Parathyroid adenoma (tissue), 2 donors: ENCODE data around the gene LGALS3BP.

Experiments used
- H2AFZ ChIP-seq: fragments of 300-600 bp; sonication (generic); one replicate; pipeline ENCODE4 v1.7.0; 2017; ENCODE audit warnings: antibody characterized with exemption, mild to moderate bottlenecking
- H3K27ac ChIP-seq: fragments of 300-600 bp; sonication (generic); one replicate; pipeline ENCODE4 v1.7.0; 2017
- H3K27me3 ChIP-seq: fragments of 300-600 bp; sonication (generic); one replicate; pipeline ENCODE4 v1.7.0; 2017; ENCODE audit warnings: low read length; ENCODE audit not compliant: control insufficient read depth, insufficient read depth
- H3K36me3 ChIP-seq: fragments of 300-600 bp; sonication (generic); one replicate; pipeline ENCODE4 v1.7.0; 2017; ENCODE audit warnings: low read length; ENCODE audit not compliant: control insufficient read depth, insufficient read depth
- H3K4me1 ChIP-seq: fragments of 300-600 bp; sonication (generic); one replicate; pipeline ENCODE4 v1.7.0; 2017; ENCODE audit warnings: control low read depth
- H3K4me2 ChIP-seq: fragments of 300-600 bp; sonication (generic); one replicate; pipeline ENCODE4 v1.7.0; 2017; ENCODE audit warnings: low read length
- H3K4me3 ChIP-seq: fragments of 300-600 bp; sonication (generic); one replicate; pipeline ENCODE4 v1.7.0; 2017; ENCODE audit warnings: low read depth, low read length
- H3K79me2 ChIP-seq: fragments of 300-600 bp; sonication (generic); one replicate; pipeline ENCODE4 v1.7.0; 2017; ENCODE audit warnings: control low read depth
- H3K9ac ChIP-seq: fragments of 300-600 bp; sonication (generic); one replicate; pipeline ENCODE4 v1.7.0; 2017; ENCODE audit warnings: mild to moderate bottlenecking
- H3K9me3 ChIP-seq: fragments of 300-600 bp; sonication (generic); one replicate; pipeline ENCODE4 v1.7.0; 2017; ENCODE audit warnings: low read length; ENCODE audit not compliant: control insufficient read depth
- CTCF ChIP-seq: fragments of 300-600 bp; sonication (generic); IDR thresholded peaks from one replicate; pipeline ENCODE4 v1.7.0; 2017; ENCODE audit warnings: antibody characterized with exemption, mild to moderate bottlenecking
- donor health status: primary hyperparathyroidism.

LGALS3BP gene

GRCh38 chr17:79011451-79012147 lies 31.9 kb upstream of the LGALS3BP start:
- H3K36me3 ChIP-seq: no peaks in the 10 kb centered on the region
- H2AFZ ChIP-seq: no peak overlapping the region
- H3K4me1 ChIP-seq: peaks cover 20% of the 10 kb centered on the region
- no peaks in the 10 kb centered on the region for H3K27me3 ChIP-seq
- no peak for TF ChIP-seq CTCF
- no peak overlapping the region for H3K27ac ChIP-seq
- no peak overlapping the region for H3K4me2 ChIP-seq
- H3K9me3 ChIP-seq: no peaks in the 10 kb centered on the region
- peaks cover 33% of the 10 kb centered on the region for H3K79me2 ChIP-seq
- H3K9ac ChIP-seq: no peak overlapping the region
- H3K4me3 ChIP-seq: no peak overlapping the region

- Histone ChIP-seq H3K27ac (peak overlapping the region; percentile 76), H3K36me3 (no peaks in the 10 kb centered on the region), H3K9me3 (no peaks in the 10 kb centered on the region), H3K4me3 (peak overlapping the region; percentile 74), H3K4me2 (peak overlapping the region; percentile 91), H3K4me1 (peaks cover 28% of the 10 kb centered on the region), H3K27me3 (no peaks in the 10 kb centered on the region), H3K9ac (peak overlapping the region; percentile 77), H2AFZ (peak overlapping the region; percentile 93), H3K79me2 (peaks cover 43% of the 10 kb centered on the region)
- no peak for TF ChIP-seq CTCF
These were observed 30.6 kb upstream of the LGALS3BP start for GRCh38 chr17:79010304-79010646.

GRCh38 chr17:79009397-79010303 lies 29.9 kb upstream of the LGALS3BP start, which contains the start of gene CANT1:
Gene CANT1 (minus strand): TSS chr17:79009764. CDS start chr17:78997622, 12,142 bp downstream.
- peak within 1 kb of the TSS; percentile 76 for H3K27ac ChIP-seq
- peak within 1 kb of the TSS; percentile 91 for H3K4me2 ChIP-seq
- no peaks in the 10 kb centered on the region for H3K9me3 ChIP-seq
- peak within 1 kb of the TSS; percentile 77 for H3K9ac ChIP-seq
- H3K79me2 ChIP-seq: peaks cover 45% of the 10 kb centered on the region
- H3K36me3 ChIP-seq: no peaks in the 10 kb centered on the region
- no peaks in the 10 kb centered on the region for H3K27me3 ChIP-seq
- peak within 1 kb of the TSS; percentile 93 for H2AFZ ChIP-seq
- H3K4me1 ChIP-seq: peaks cover 29% of the 10 kb centered on the region
- H3K4me3 ChIP-seq: peak within 1 kb of the TSS; percentile 74
- no peak for TF ChIP-seq CTCF

GRCh38 chr17:79008666-79009387 lies 29.1 kb upstream of the LGALS3BP start:
- Histone ChIP-seq H3K4me2 (peak overlapping the region; percentile 84), H3K36me3 (no peaks in the 10 kb centered on the region), H3K9ac (no peak overlapping the region), H3K27ac (peak overlapping the region; percentile 49), H2AFZ (no peak overlapping the region), H3K4me1 (peaks cover 29% of the 10 kb centered on the region), H3K9me3 (no peaks in the 10 kb centered on the region), H3K79me2 (peaks cover 45% of the 10 kb centered on the region), H3K4me3 (peak overlapping the region; percentile 74), H3K27me3 (no peaks in the 10 kb centered on the region)
- TF ChIP-seq CTCF: no peak
